Left ventricle myocardium inferior (tissue), 1 donor: ENCODE data around the gene CD1E. TPM values are rescaled to one million over a fixed set of nuclear protein-coding genes. Genes with fewer than 3 reads are reported as not detected.

Experiments
- DNase-seq: peaks from one replicate; pipeline ENCODE4 v3.0.0-alpha.2; 2020
- H3K27ac ChIP-seq: fragments of 200-600 bp; replicated peaks from 2 replicates; pipeline ENCODE4 v1.8.0; 2021
- H3K27me3 ChIP-seq: fragments of 200-600 bp; 2 replicates; pipeline ENCODE4 v1.8.0; 2021; ENCODE audit warnings: low read depth
- H3K36me3 ChIP-seq: fragments of 200-600 bp; 2 replicates; pipeline ENCODE4 v1.8.0; 2021
- H3K4me1 ChIP-seq: fragments of 200-600 bp; 2 replicates; pipeline ENCODE4 v1.8.0; 2021
- H3K4me3 ChIP-seq: fragments of 200-600 bp; 2 replicates; pipeline ENCODE4 v1.8.0; 2021; ENCODE audit warnings: mild to moderate bottlenecking, moderate library complexity
- H3K9me3 ChIP-seq: fragments of 200-600 bp; replicated peaks from 2 replicates; pipeline ENCODE4 v1.8.0; 2021
- CTCF ChIP-seq: fragments of 200-600 bp; IDR thresholded peaks from 2 replicates; pipeline ENCODE4 v1.8.0; 2021; ENCODE audit warnings: antibody characterized with exemption, mild to moderate bottlenecking, borderline replicate concordance
- intact Hi-C: fragments of 100-400 bp; cut with micrococcal nuclease; formaldehyde crosslinking; loops from one replicate; pipeline ENCODE4 v1.11.0; 2022
- total RNA-seq: library from RNA; stranded (reverse); fragmentation: NEBNext Ultra II Directional; extraction: Animal tissue kit (Norgen Biotek cat#: 25700); gene quantifications from one replicate; pipeline ENCODE4 v1.2.1, GENCODE V29; 2021
- donor health status: DM: no; HTN: yes; CAD: no; lungs with severe emphysema.

CD1E gene
- total RNA-seq, 1 donor from 2014 or later, result not detected

DNA sequence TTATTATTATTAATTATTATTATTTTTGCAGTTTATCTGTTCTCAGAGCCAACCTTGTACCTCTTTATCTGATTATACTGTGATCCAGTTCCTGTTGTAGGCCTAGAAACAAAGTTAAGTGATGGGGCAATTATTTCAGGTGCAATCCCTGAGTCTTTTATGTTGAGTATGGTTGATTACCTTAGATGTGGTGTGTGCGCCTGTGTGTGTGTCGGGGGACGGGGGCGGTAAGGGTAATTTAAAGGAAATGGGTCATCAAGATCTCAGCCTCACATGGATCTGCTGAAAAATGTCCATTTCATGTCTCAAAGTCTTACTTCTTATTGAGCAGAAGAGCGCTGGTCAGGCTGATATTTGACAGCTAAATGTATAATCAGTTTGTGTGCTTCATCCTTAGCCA lies 53.4 kb downstream of the CD1E start:
- DNase-seq, result no peak
- no peak for TF ChIP-seq CTCF
- intact Hi-C loops, result no loop called here

More for the DNA sequence above, 53.4 kb downstream of the CD1E start:
- no peaks in the 10 kb centered on the region for H3K27me3 ChIP-seq
- no peak overlapping the region for H3K27ac ChIP-seq
- H3K36me3 ChIP-seq, result no peaks in the 10 kb centered on the region
- H3K4me1 ChIP-seq, result no peaks in the 10 kb centered on the region
- no peaks in the 10 kb centered on the region for H3K9me3 ChIP-seq
- no peak overlapping the region for H3K4me3 ChIP-seq

Other genes starting within 250 kb of the CD1E start
- gene CD1D, start 173.0 kb upstream of the CD1E start, total RNA-seq, result 1.4 TPM
- gene CD1A, start 99.5 kb upstream of the CD1E start, total RNA-seq, result not detected
- gene CD1C, start 64.0 kb upstream of the CD1E start, total RNA-seq, result 0.41 TPM
- gene CD1B, start 22.4 kb upstream of the CD1E start, total RNA-seq, result not detected
- gene OR10T2, start 45.6 kb downstream of the CD1E start, total RNA-seq, result not detected
- gene OR10K2, start 72.3 kb downstream of the CD1E start, total RNA-seq, result not detected
- not detected for gene OR10K1, start 107.9 kb downstream of the CD1E start, total RNA-seq
- not detected for gene OR10R2, start 118.3 kb downstream of the CD1E start, total RNA-seq
- not detected for gene OR6Y1, start 200.5 kb downstream of the CD1E start, total RNA-seq
- gene OR6P1, start 216.7 kb downstream of the CD1E start, total RNA-seq, result not detected
- not detected for gene OR10X1, start 226.0 kb downstream of the CD1E start, total RNA-seq